Glutamatergic neuron (in vitro differentiated cells): Measurements from ENCODE around the gene CDH23. TPM values are rescaled to one million over a fixed set of nuclear protein-coding genes. Genes with fewer than 3 reads are reported as not detected.

Experiments used
- DNase-seq: peaks from one replicate; pipeline ENCODE4 v3.0.0; 2022
- H3K27ac Mint-ChIP-seq: one replicate; pipeline ENCODE4 v1.8.0; 2020; ENCODE audit warnings: mild to moderate bottlenecking, mixed read lengths, inconsistent platforms; ENCODE audit not compliant: unreplicated experiment
- H3K27me3 Mint-ChIP-seq: one replicate; pipeline ENCODE4 v1.8.0; 2020; ENCODE audit warnings: mild to moderate bottlenecking, moderate library complexity, mixed read lengths, inconsistent platforms; ENCODE audit not compliant: unreplicated experiment
- H3K36me3 Mint-ChIP-seq: one replicate; pipeline ENCODE4 v1.8.0; 2020; ENCODE audit warnings: mild to moderate bottlenecking, mixed read lengths, inconsistent platforms; ENCODE audit not compliant: unreplicated experiment
- H3K4me1 Mint-ChIP-seq: one replicate; pipeline ENCODE4 v1.8.0; 2020; ENCODE audit warnings: mild to moderate bottlenecking, low read depth, mixed read lengths, inconsistent platforms; ENCODE audit not compliant: unreplicated experiment
- H3K4me3 Mint-ChIP-seq: one replicate; pipeline ENCODE4 v1.8.0; 2020; ENCODE audit warnings: mild to moderate bottlenecking, mixed read lengths, inconsistent platforms; ENCODE audit not compliant: unreplicated experiment
- H3K9me3 Mint-ChIP-seq: one replicate; pipeline ENCODE4 v1.8.0; 2020; ENCODE audit warnings: mild to moderate bottlenecking, moderate library complexity, mixed read lengths, inconsistent platforms; ENCODE audit not compliant: unreplicated experiment
- total RNA-seq: library from RNA; stranded (reverse); fragmentation: NEBNext Ultra II Directional; extraction: Animal tissue kit (Norgen Biotek cat#: 25700); gene quantifications from one replicate; pipeline ENCODE4 v1.2.1, GENCODE V29; 2021; ENCODE audit not compliant: unreplicated experiment
- TF ChIP-seq, protein P1 (sequence below): fragments of 200-600 bp; sonication (generic); IDR thresholded peaks from one replicate; pipeline ENCODE4 v1.5.0; 2021; ENCODE audit not compliant: partially characterized antibody, unreplicated experiment

Gene CDH23
- total RNA-seq, 1 donor from 2014 or later = 2.0 TPM

DNA sequence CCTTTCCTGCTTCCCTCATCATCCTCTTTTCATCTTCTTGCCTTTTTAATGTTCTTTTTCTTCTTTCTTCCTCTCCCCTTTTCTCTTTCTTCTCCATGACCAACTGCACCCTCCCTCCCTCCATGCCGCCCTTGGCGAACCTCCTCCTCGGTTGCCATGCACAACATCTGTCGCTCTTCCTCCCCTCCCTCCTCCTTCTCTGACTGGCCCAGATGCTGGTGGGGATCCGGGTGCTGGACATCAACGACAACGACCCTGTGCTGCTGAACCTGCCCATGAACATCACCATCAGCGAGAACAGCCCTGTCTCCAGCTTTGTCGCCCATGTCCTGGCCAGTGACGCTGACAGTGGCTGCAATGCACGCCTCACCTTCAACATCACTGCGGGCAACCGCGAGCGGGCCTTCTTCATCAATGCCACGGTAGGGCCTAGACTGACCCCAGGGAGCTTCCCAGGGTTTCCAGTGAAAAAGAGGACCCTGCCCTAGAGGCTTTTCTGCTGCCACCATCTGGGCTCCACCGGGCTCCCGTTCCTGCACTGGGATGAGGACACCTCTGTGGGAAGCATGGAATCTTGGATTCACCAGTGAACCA, 388.1 kb downstream of the CDH23 start:
- H3K4me1 Mint-ChIP-seq = no peaks in the 10 kb centered on the region

DNA sequence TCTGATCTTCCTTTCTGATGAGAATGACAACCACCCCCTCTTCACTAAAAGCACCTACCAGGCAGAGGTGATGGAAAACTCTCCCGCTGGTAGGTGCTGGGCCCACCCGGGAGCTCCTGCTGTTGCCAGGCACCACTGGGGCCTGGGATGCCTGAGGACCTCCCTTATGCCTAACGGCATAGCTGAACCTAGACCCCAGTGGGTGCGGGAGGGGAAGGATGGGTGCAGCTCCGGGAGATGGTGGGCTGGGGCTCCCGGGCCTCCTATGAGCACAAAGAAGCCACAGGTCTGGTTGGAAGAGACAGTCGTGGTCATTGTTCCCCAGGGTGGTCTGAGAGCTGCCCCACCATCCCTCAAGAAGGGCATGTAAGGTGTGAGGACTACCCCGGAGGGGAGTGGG, 392.2 kb downstream of the CDH23 start:
- Mint-ChIP-seq H3K4me3 (no peak overlapping the region), H3K27ac (no peak overlapping the region), H3K4me1 (no peaks in the 10 kb centered on the region), H3K27me3 (peaks cover 3% of the 10 kb centered on the region), H3K36me3 (no peaks in the 10 kb centered on the region), H3K9me3 (peaks cover 2% of the 10 kb centered on the region)
- DNase-seq = no peak
- TF ChIP-seq, protein P1, sequence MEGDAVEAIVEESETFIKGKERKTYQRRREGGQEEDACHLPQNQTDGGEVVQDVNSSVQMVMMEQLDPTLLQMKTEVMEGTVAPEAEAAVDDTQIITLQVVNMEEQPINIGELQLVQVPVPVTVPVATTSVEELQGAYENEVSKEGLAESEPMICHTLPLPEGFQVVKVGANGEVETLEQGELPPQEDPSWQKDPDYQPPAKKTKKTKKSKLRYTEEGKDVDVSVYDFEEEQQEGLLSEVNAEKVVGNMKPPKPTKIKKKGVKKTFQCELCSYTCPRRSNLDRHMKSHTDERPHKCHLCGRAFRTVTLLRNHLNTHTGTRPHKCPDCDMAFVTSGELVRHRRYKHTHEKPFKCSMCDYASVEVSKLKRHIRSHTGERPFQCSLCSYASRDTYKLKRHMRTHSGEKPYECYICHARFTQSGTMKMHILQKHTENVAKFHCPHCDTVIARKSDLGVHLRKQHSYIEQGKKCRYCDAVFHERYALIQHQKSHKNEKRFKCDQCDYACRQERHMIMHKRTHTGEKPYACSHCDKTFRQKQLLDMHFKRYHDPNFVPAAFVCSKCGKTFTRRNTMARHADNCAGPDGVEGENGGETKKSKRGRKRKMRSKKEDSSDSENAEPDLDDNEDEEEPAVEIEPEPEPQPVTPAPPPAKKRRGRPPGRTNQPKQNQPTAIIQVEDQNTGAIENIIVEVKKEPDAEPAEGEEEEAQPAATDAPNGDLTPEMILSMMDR = no peak

More for the DNA sequence above, 388.1 kb downstream of the CDH23 start:
- no peak for DNase-seq
- Mint-ChIP-seq H3K4me3 (no peak overlapping the region), H3K27me3 (peaks cover 5% of the 10 kb centered on the region), H3K36me3 (no peaks in the 10 kb centered on the region), H3K9me3 (peaks cover 2% of the 10 kb centered on the region), H3K27ac (no peak overlapping the region)
- TF ChIP-seq, protein P1 = no peak

DNA sequence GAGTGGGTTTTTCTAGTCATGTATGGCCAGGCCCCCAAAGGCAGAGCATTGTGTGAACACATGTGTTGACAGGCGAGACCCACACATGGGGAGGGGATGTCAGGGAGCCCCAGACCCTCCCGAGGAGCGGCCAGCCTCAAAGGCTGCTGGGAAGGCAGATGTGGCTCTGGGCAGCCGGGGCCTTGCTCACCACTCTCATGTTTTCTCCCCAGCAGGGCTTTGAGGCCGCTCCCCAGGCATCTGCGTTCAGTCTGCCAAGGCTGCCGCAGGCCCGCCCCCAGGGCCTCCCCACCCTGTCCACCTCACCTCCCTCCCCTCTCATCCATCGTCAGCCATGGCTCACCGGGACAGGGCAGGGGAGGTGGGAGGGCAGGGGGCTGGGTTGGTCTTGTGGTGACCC, 393.2 kb downstream of the CDH23 start:
- Mint-ChIP-seq H3K27ac (no peak overlapping the region), H3K4me3 (no peak overlapping the region), H3K36me3 (peaks cover 7% of the 10 kb centered on the region), H3K27me3 (peaks cover 3% of the 10 kb centered on the region), H3K4me1 (no peaks in the 10 kb centered on the region), H3K9me3 (no peaks in the 10 kb centered on the region)
- TF ChIP-seq, protein P1 = no peak
- no peak for DNase-seq

DNA sequence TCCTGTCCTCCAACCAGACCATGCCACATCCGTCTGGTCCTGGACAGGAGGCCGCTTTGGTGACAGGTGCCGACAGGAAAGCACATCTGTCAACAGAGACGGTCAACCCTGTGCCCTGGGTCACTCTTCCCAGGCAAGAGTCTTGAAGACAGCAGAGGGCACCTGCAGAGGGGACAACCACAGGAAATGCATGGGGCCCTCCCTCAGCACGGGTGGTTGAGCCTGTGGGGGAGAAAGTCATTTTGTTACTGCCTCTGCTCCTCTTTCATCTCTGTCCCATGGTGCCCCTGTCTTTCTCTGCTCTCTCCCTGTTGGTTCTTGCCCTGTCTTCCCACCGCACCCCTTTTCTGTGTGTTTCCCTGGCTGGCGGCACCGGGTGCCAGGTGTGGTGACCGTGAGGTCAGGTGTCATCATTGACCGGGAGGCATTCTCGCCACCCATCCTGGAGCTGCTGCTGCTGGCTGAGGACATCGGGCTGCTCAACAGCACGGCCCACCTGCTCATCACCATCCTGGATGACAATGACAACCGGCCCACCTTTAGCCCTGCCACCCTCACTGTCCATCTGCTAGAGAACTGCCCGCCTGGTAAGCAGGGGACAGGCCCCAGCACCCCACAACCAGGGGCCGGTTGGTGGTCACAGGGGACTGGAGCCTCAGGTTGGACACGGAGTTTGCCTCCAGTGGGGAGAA, 394.2 kb downstream of the CDH23 start:
- TF ChIP-seq, protein P1 = no peak
- no peak overlapping the region for H3K4me3 Mint-ChIP-seq
- H3K27ac Mint-ChIP-seq = no peak overlapping the region
- no peaks in the 10 kb centered on the region for H3K4me1 Mint-ChIP-seq
- peaks cover 11% of the 10 kb centered on the region for H3K36me3 Mint-ChIP-seq
- DNase-seq = no peak
- peaks cover 7% of the 10 kb centered on the region for H3K27me3 Mint-ChIP-seq
- no peaks in the 10 kb centered on the region for H3K9me3 Mint-ChIP-seq

DNA sequence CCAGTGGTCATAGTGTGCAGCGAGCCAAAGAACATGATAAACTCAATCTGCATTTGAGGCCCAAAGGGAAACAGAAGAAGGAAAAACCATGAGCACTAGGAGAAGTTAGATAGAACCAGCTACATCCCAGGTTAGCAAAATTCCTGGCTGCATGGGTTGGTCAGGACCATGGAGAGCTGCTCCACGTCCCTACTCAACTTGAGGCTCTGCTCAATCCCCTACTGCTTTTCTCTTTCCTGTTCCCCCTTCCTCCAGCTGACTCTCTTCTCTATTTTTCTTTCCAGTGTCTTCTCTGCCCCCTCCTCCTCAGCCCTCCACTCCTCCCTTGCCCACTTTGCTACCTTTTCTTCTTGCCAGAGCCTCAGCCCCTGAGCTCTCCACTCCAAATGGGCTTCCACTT, 398.5 kb downstream of the CDH23 start:
- Mint-ChIP-seq H3K27me3 (peaks cover 5% of the 10 kb centered on the region), H3K27ac (no peak overlapping the region), H3K36me3 (peaks cover 15% of the 10 kb centered on the region), H3K4me3 (no peak overlapping the region), H3K4me1 (no peaks in the 10 kb centered on the region), H3K9me3 (peaks cover 3% of the 10 kb centered on the region)
- TF ChIP-seq, protein P1 = no peak
- no peak for DNase-seq
